ENCODE measurements around the gene DNAJC22. TPM values are rescaled to one million over a fixed set of nuclear protein-coding genes. Genes with fewer than 3 reads are reported as not detected.

DNAJC22 gene
- total and polyA plus RNA-seq, 2 of the 13 experiments (the other 11 are each of a cell fraction or from before 2014, with no cell fraction given), result 25.2 to 31.7 TPM

DNA sequence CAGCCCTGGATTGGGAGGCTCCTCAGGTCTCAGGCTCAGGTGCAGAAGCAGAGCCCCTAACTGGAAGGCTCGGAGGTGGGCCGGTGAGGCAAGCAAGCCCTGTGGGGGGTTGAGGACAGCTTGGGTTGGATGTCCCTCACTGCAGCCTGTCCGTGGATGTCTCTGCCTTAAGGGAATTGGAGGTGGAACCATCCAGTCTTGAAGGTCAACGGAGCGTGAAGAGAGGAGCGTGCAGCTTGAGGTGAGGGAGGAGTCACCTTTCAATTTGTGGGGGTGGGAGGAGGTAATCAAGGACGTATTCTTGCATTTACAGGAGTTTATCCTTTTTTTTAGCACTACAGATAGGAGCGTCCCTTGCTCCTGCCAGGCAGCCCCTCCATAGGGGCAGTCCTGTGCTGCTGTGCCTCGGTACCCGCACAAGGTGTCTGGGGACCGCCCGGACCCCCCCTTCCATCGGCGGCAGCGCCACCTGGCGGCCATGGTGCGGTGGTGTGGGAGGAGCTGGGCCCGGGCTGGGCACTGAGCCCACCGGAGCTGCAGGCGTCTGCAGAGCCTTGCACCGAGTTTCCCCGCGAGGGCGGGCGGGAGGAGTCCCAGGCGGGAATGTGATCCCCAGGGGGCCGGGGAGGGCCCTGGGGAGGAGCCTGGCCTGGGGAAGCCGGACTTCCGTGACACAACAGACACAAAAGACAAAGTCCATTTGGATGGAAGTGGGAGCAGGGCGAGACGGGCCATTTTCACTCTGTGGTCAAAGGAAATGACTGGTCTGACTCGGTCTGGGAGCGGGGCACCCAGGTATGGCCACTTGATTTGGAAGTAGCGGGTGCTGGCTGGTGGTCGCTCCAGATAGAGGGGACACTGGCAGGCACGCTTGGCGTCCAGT is 864 bp downstream of the DNAJC22 start (continued):
- TF ChIP-seq, protein P1, sequence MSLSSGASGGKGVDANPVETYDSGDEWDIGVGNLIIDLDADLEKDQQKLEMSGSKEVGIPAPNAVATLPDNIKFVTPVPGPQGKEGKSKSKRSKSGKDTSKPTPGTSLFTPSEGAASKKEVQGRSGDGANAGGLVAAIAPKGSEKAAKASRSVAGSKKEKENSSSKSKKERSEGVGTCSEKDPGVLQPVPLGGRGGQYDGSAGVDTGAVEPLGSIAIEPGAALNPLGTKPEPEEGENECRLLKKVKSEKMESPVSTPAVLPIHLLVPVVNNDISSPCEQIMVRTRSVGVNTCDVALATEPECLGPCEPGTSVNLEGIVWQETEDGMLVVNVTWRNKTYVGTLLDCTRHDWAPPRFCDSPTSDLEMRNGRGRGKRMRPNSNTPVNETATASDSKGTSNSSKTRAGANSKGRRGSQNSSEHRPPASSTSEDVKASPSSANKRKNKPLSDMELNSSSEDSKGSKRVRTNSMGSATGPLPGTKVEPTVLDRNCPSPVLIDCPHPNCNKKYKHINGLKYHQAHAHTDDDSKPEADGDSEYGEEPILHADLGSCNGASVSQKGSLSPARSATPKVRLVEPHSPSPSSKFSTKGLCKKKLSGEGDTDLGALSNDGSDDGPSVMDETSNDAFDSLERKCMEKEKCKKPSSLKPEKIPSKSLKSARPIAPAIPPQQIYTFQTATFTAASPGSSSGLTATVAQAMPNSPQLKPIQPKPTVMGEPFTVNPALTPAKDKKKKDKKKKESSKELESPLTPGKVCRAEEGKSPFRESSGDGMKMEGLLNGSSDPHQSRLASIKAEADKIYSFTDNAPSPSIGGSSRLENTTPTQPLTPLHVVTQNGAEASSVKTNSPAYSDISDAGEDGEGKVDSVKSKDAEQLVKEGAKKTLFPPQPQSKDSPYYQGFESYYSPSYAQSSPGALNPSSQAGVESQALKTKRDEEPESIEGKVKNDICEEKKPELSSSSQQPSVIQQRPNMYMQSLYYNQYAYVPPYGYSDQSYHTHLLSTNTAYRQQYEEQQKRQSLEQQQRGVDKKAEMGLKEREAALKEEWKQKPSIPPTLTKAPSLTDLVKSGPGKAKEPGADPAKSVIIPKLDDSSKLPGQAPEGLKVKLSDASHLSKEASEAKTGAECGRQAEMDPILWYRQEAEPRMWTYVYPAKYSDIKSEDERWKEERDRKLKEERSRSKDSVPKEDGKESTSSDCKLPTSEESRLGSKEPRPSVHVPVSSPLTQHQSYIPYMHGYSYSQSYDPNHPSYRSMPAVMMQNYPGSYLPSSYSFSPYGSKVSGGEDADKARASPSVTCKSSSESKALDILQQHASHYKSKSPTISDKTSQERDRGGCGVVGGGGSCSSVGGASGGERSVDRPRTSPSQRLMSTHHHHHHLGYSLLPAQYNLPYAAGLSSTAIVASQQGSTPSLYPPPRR (CRISPR knock-in tag; IDR thresholded peaks at IDR 0.05; ENCODE audit: borderline replicate concordance), result peak; percentile 56; the same call in 1 of the 2 replicates
- TF ChIP-seq GLI4 (CRISPR knock-in tag; IDR thresholded peaks at IDR 0.05; ENCODE audit: borderline replicate concordance) (no peak), SIN3A (IDR thresholded peaks at IDR 0.05; ENCODE audit: borderline replicate concordance, low read depth, low read length) (peak; percentile 84; the same call in 1 of the 2 replicates), NR3C1 (CRISPR knock-in tag; IDR thresholded peaks at IDR 0.05) (no peak), KMT2B (CRISPR knock-in tag; IDR thresholded peaks at IDR 0.05) (peak; percentile 72), CENPT (CRISPR knock-in tag; IDR thresholded peaks at IDR 0.05; ENCODE audit: low read depth) (no peak), RFXANK (CRISPR knock-in tag; IDR thresholded peaks at IDR 0.05) (peak; percentile 75; the same call in 1 of the 2 replicates), GZF1 (CRISPR knock-in tag; IDR thresholded peaks at IDR 0.05) (no peak), ZNF432 (CRISPR knock-in tag; IDR thresholded peaks at IDR 0.05; ENCODE audit: borderline replicate concordance) (no peak), SMARCC2 (IDR thresholded peaks at IDR 0.05) (no peak), AKAP8 (CRISPR knock-in tag; IDR thresholded peaks at IDR 0.05) (no peak), ZNF724P (CRISPR knock-in tag; IDR thresholded peaks at IDR 0.05; ENCODE audit: borderline replicate concordance) (no peak), CHCHD3 (CRISPR knock-in tag; IDR thresholded peaks at IDR 0.05) (no peak), SAP130 (CRISPR knock-in tag; IDR thresholded peaks at IDR 0.05; ENCODE audit: low read depth) (peak; percentile 93), ZMYM4 (CRISPR knock-in tag; IDR thresholded peaks at IDR 0.05) (peak; percentile 87), TP53 (CRISPR knock-in tag; conservative IDR thresholded peaks at IDR 0.05) (peak; percentile 91; the same call in 1 of the 2 replicates), BRCA1 (CRISPR knock-in tag; IDR thresholded peaks at IDR 0.05) (peak; percentile 69; the same call in 1 of the 2 replicates)
- TF ChIP-seq, protein P2, sequence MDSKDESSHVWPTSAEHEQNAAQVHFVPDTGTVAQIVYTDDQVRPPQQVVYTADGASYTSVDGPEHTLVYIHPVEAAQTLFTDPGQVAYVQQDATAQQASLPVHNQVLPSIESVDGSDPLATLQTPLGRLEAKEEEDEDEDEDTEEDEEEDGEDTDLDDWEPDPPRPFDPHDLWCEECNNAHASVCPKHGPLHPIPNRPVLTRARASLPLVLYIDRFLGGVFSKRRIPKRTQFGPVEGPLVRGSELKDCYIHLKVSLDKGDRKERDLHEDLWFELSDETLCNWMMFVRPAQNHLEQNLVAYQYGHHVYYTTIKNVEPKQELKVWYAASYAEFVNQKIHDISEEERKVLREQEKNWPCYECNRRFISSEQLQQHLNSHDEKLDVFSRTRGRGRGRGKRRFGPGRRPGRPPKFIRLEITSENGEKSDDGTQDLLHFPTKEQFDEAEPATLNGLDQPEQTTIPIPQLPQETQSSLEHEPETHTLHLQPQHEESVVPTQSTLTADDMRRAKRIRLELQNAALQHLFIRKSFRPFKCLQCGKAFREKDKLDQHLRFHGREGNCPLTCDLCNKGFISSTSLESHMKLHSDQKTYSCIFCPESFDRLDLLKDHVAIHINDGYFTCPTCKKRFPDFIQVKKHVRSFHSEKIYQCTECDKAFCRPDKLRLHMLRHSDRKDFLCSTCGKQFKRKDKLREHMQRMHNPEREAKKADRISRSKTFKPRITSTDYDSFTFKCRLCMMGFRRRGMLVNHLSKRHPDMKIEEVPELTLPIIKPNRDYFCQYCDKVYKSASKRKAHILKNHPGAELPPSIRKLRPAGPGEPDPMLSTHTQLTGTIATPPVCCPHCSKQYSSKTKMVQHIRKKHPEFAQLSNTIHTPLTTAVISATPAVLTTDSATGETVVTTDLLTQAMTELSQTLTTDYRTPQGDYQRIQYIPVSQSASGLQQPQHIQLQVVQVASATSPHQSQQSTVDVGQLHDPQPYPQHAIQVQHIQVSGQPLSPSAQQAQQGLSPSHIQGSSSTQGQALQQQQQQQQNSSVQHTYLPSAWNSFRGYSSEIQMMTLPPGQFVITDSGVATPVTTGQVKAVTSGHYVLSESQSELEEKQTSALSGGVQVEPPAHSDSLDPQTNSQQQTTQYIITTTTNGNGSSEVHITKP (CRISPR knock-in tag; IDR thresholded peaks at IDR 0.05; ENCODE audit: low read depth), result no peak
- TF ChIP-seq, protein P3, sequence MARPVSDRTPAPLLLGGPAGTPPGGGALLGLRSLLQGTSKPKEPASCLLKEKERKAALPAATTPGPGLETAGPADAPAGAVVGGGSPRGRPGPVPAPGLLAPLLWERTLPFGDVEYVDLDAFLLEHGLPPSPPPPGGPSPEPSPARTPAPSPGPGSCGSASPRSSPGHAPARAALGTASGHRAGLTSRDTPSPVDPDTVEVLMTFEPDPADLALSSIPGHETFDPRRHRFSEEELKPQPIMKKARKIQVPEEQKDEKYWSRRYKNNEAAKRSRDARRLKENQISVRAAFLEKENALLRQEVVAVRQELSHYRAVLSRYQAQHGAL (CRISPR knock-in tag; IDR thresholded peaks at IDR 0.05; ENCODE audit: not compliant biosample characterization), result no peak
